Measurements from ENCODE around the gene CEBPA. TPM values are rescaled to one million over a fixed set of nuclear protein-coding genes. Genes with fewer than 3 reads are reported as not detected.
A peak's percentile ranks its signal among the peaks of the same experiment; 100 is the strongest.

Gene CEBPA
- total RNA-seq = under 1 TPM; 0.10 TPM

- Mint-ChIP-seq H3K27ac (no peak within 1 kb of the TSS), H3K4me3 (peak within 1 kb of the TSS; percentile 30), H3K36me3 (ENCODE audit: low read depth) (no peaks in the 10 kb centered on the region), H3K27me3 (peaks cover 50% of the 10 kb centered on the region), H3K9me3 (no peaks in the 10 kb centered on the region), H3K4me1 (no peaks in the 10 kb centered on the region)
- DNase-seq = peak; percentile 38
- ChIA-PET CTCF (interaction anchor here (0.9 to 1.3 kb wide), 3 partner anchors 13 to 476 kb away, joined by 3 to 4 read pairs (median 3); no protein-coding TSS in a partner anchor), POLR2A (no interaction called here)
These were observed at the start of gene CEBPA for GRCh38 chr19:33302175-33302973. CEBPA (minus strand) TSS chr19:33302534; CDS start chr19:33302414, 120 bp downstream.

DNA sequence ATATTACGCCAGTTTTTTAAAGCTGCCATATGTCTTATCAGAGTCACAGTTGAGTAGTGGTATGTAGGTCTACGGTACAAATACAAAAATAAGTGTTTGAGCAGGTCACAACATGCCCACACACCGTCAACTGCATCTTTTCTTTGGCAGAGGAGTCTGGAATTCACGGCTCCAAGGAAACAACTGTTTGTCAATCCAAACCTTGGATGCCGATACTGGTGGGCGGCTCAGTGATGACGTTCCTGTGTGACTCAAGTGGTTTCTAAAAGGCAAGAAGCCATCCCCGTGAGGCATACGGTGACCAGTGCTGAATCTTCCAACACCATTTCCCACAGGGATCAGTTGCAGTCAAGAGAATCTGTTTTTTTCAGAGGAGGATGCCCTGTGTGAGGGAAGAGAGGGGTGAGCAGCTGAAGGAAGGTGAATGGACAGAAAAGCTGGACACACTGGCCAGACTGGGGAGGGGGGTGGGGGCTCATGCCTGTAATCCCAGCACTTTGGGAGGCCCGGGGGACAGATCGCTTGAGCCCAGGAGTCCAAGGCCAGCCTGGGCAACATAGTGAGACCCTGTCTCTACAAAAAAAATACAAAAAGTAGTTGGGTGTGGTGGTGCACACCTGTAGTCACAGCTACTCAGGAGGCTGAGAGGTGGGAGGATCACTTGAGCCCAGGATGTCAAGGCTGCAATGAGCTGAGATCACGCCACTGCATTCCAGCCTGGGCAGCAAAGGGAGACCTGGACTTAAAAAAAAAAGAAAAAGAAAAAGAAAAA is 48.4 kb upstream of the CEBPA start:
- ChIA-PET CTCF (no interaction called here), POLR2A (no interaction called here)
- H3K9me3 Mint-ChIP-seq = peaks cover 5% of the 10 kb centered on the region
- no peak for DNase-seq
- no peak overlapping the region for H3K4me3 Mint-ChIP-seq
- peaks cover 5% of the 10 kb centered on the region for H3K27me3 Mint-ChIP-seq
- no peaks in the 10 kb centered on the region for H3K36me3 Mint-ChIP-seq (ENCODE audit: low read depth)
- no peaks in the 10 kb centered on the region for H3K4me1 Mint-ChIP-seq
- no peak overlapping the region for H3K27ac Mint-ChIP-seq

- H3K9me3 Mint-ChIP-seq = no peaks in the 10 kb centered on the region
- H3K4me1 Mint-ChIP-seq = no peaks in the 10 kb centered on the region
- DNase-seq = no peak
- H3K27me3 Mint-ChIP-seq = peaks cover 7% of the 10 kb centered on the region
- no peaks in the 10 kb centered on the region for H3K36me3 Mint-ChIP-seq (ENCODE audit: low read depth)
- CTCF ChIA-PET = interaction anchor here (1.4 to 1.5 kb wide), 2 partner anchors 9 to 47 kb away, joined by 4 read pairs; partner anchors contain the start of gene CEBPA
- POLR2A ChIA-PET = no interaction called here
- H3K27ac Mint-ChIP-seq = no peak overlapping the region
- no peak overlapping the region for H3K4me3 Mint-ChIP-seq
These were observed 47.3 kb upstream of the CEBPA start for GRCh38 chr19:33349319-33350289.

GRCh38 chr19:33348301-33349010 is 46.1 kb upstream of the CEBPA start:
- CTCF ChIA-PET = interaction anchor here (1.4 to 1.5 kb wide), 2 partner anchors 10 to 46 kb away, joined by 4 read pairs; partner anchors contain the start of gene CEBPA

GRCh38 chr19:33347300-33347699 is 45.0 kb upstream of the CEBPA start:
- Mint-ChIP-seq H3K27ac (no peak overlapping the region), H3K9me3 (no peaks in the 10 kb centered on the region), H3K4me3 (no peak overlapping the region), H3K27me3 (peaks cover 21% of the 10 kb centered on the region), H3K4me1 (no peaks in the 10 kb centered on the region), H3K36me3 (ENCODE audit: low read depth) (no peaks in the 10 kb centered on the region)
- DNase-seq = no peak
- CTCF ChIA-PET = no interaction called here
- POLR2A ChIA-PET = no interaction called here

More at GRCh38 chr19:33348301-33349010, 46.1 kb upstream of the CEBPA start:
- H3K27ac Mint-ChIP-seq = no peak overlapping the region
- H3K36me3 Mint-ChIP-seq (ENCODE audit: low read depth) = no peaks in the 10 kb centered on the region
- DNase-seq = no peak
- H3K4me3 Mint-ChIP-seq = no peak overlapping the region
- peaks cover 12% of the 10 kb centered on the region for H3K27me3 Mint-ChIP-seq
- no peaks in the 10 kb centered on the region for H3K9me3 Mint-ChIP-seq
- POLR2A ChIA-PET = no interaction called here
- H3K4me1 Mint-ChIP-seq = no peaks in the 10 kb centered on the region

DNA sequence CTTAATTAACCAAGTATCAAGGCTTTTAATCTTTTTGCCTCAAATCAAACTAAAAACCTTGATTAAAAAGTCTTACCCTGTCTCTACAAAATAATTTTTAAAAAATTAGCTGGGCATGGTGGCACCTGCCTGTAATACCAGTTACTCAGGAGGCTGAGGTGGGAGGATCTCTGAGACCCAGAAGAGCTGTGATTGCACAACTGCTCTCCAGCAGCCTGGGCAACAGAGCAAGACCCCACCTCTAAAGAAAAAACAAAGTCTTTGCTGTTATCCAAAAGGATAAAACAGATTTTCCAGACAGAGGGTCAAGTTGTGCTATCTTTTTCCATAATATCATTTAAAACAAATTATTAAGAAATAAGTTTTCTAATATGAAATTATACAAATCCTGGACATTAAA is 44.3 kb upstream of the CEBPA start:
- H3K4me3 Mint-ChIP-seq = no peak overlapping the region
- peaks cover 24% of the 10 kb centered on the region for H3K27me3 Mint-ChIP-seq
- ChIA-PET CTCF (no interaction called here), POLR2A (interaction anchor here (0.7 kb wide), 1 partner anchor 560 kb away, joined by 3 read pairs; no protein-coding TSS in a partner anchor)
- no peak overlapping the region for H3K27ac Mint-ChIP-seq
- DNase-seq = no peak
- no peaks in the 10 kb centered on the region for H3K9me3 Mint-ChIP-seq
- H3K36me3 Mint-ChIP-seq (ENCODE audit: low read depth) = no peaks in the 10 kb centered on the region
- no peaks in the 10 kb centered on the region for H3K4me1 Mint-ChIP-seq

GRCh38 chr19:33345163-33345562 is 42.8 kb upstream of the CEBPA start:
- CTCF ChIA-PET = interaction anchor here (0.6 kb wide), 1 partner anchor 482 kb away, joined by 3 read pairs; no protein-coding TSS in a partner anchor
- Mint-ChIP-seq H3K4me3 (no peak overlapping the region), H3K36me3 (ENCODE audit: low read depth) (no peaks in the 10 kb centered on the region), H3K27ac (no peak overlapping the region), H3K9me3 (no peaks in the 10 kb centered on the region), H3K4me1 (no peaks in the 10 kb centered on the region), H3K27me3 (peaks cover 28% of the 10 kb centered on the region)
- POLR2A ChIA-PET = no interaction called here
- no peak for DNase-seq

DNA sequence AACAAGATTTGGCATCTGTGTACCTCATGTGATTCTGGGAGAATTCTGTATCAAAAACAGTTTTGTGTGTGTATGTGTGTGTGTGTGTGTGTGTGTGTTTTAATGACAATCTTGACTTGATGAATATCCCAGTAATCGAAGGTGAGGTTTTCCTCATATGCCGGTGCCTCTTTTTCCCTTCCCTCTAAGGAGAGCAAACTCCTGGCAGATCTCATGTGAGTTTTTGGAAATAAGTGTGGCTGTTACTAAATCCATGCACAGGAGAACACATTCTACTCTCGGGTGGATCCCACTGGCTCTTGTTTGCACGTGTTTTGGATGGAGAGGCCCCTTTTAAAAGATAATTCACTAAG is 42.2 kb upstream of the CEBPA start:
- ChIA-PET CTCF (interaction anchor here (0.6 kb wide), 1 partner anchor 482 kb away, joined by 3 read pairs; no protein-coding TSS in a partner anchor), POLR2A (interaction anchor here (0.6 kb wide), 1 partner anchor 178 kb away, joined by 4 read pairs; no protein-coding TSS in a partner anchor)
- Mint-ChIP-seq H3K4me1 (no peaks in the 10 kb centered on the region), H3K36me3 (ENCODE audit: low read depth) (no peaks in the 10 kb centered on the region), H3K27me3 (peaks cover 28% of the 10 kb centered on the region), H3K4me3 (no peak overlapping the region), H3K27ac (no peak overlapping the region), H3K9me3 (no peaks in the 10 kb centered on the region)
- DNase-seq = no peak

- ChIA-PET POLR2A (interaction anchor here (0.6 kb wide), 1 partner anchor 178 kb away, joined by 4 read pairs; no protein-coding TSS in a partner anchor), CTCF (no interaction called here)
- Mint-ChIP-seq H3K36me3 (ENCODE audit: low read depth) (no peaks in the 10 kb centered on the region), H3K4me1 (no peaks in the 10 kb centered on the region), H3K9me3 (no peaks in the 10 kb centered on the region), H3K27ac (no peak overlapping the region), H3K4me3 (no peak overlapping the region), H3K27me3 (peaks cover 33% of the 10 kb centered on the region)
- DNase-seq = no peak
These were observed 41.7 kb upstream of the CEBPA start for GRCh38 chr19:33343859-33344572.

DNA sequence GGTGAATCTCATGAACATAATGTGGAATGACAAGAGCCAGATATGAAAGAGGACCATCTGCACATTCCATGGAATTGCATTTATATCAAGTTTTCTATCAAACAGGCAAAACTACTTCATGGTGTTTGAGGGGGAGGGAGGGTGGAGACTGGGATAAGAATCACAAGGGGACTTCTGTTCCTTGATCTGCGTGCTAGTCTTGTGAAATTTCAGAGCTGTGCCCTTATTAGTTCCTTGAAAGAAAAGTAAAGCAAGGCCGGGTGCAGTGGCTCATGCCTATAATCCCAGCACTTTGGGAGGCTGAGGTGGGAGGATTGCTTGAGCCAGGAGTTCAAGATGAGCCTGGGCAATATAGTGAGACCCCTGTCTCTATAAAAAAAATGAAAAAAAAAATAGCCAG is 41.0 kb upstream of the CEBPA start:
- Mint-ChIP-seq H3K27ac (no peak overlapping the region), H3K36me3 (ENCODE audit: low read depth) (no peaks in the 10 kb centered on the region), H3K4me1 (no peaks in the 10 kb centered on the region), H3K27me3 (peaks cover 36% of the 10 kb centered on the region), H3K4me3 (no peak overlapping the region), H3K9me3 (no peaks in the 10 kb centered on the region)
- CTCF ChIA-PET = no interaction called here
- no peak for DNase-seq
- POLR2A ChIA-PET = no interaction called here

- Mint-ChIP-seq H3K4me1 (no peaks in the 10 kb centered on the region), H3K9me3 (no peaks in the 10 kb centered on the region), H3K4me3 (no peak overlapping the region), H3K27me3 (peaks cover 36% of the 10 kb centered on the region), H3K27ac (no peak overlapping the region), H3K36me3 (ENCODE audit: low read depth) (no peaks in the 10 kb centered on the region)
- POLR2A ChIA-PET = no interaction called here
- no peak for DNase-seq
- CTCF ChIA-PET = no interaction called here
These were observed 38.7 kb upstream of the CEBPA start for GRCh38 chr19:33340991-33341390.

All from activated CD4-positive, alpha-beta T cell treated with anti-CD3 and anti-CD28 coated beads, Interleukin-2, amount 10 ng/mL, durations not matched to agents 7 days and 5 days (primary cell).